Stimulated activated CD4-positive, alpha-beta T cell treated with anti-CD3 and anti-CD28 coated beads, Interleukin-4, amount 100 ng/mL, for 4 hours (primary cell): ENCODE results near the gene SMG5.
"Not testable (repeated sequence)": the region's sequence is repeated elsewhere in the genome, so short reads cannot be mapped to it uniquely, and the experiment has no call there.

Experiments
- DNase-seq, 2 experiments: peaks; one replicate each; pipeline ENCODE4 v3.0.0-alpha.2; 2020

SMG5 gene, protein sequence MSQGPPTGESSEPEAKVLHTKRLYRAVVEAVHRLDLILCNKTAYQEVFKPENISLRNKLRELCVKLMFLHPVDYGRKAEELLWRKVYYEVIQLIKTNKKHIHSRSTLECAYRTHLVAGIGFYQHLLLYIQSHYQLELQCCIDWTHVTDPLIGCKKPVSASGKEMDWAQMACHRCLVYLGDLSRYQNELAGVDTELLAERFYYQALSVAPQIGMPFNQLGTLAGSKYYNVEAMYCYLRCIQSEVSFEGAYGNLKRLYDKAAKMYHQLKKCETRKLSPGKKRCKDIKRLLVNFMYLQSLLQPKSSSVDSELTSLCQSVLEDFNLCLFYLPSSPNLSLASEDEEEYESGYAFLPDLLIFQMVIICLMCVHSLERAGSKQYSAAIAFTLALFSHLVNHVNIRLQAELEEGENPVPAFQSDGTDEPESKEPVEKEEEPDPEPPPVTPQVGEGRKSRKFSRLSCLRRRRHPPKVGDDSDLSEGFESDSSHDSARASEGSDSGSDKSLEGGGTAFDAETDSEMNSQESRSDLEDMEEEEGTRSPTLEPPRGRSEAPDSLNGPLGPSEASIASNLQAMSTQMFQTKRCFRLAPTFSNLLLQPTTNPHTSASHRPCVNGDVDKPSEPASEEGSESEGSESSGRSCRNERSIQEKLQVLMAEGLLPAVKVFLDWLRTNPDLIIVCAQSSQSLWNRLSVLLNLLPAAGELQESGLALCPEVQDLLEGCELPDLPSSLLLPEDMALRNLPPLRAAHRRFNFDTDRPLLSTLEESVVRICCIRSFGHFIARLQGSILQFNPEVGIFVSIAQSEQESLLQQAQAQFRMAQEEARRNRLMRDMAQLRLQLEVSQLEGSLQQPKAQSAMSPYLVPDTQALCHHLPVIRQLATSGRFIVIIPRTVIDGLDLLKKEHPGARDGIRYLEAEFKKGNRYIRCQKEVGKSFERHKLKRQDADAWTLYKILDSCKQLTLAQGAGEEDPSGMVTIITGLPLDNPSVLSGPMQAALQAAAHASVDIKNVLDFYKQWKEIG

DNA sequence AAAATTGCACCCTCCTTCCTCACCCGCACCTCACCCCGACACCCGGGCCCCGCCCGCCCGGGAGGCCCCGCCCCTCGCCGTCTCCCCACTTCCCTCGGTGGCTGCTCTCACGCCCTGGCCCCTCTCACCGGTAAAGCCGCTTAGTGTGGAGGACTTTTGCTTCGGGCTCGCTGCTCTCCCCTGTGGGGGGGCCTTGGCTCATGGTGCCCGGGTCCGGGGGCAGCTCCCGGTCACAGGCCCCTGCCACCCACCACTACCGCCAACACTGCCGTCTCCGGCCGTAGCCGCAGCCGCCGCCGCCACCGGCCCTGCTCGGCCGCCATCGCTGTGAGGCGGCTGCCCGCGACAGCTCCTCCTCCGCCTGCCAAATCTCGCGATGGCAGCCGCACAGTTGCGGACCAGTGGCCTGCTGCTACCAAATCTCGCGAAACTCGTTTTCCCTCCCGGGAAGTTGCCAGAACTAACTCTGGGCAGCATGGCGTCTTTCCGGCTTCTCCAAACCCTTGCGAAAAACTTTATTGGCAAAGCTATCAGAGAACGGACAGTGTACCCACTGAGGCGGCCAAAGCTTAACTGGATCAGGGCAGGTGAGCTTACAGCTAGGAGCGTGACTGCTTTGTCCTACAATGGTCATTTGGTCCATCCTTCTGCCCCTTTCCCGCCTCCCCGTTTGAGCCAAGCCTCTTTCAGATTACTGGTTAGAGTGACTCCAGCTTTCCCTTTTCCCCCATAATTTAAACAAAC lies at the start of gene SMG5:
Gene SMG5 (minus strand): TSS at position 347 of the 744 bp plus-strand sequence. CDS start 145 bp downstream, at position 202.
- peak; percentile 92 to 96 for DNase-seq

DNA sequence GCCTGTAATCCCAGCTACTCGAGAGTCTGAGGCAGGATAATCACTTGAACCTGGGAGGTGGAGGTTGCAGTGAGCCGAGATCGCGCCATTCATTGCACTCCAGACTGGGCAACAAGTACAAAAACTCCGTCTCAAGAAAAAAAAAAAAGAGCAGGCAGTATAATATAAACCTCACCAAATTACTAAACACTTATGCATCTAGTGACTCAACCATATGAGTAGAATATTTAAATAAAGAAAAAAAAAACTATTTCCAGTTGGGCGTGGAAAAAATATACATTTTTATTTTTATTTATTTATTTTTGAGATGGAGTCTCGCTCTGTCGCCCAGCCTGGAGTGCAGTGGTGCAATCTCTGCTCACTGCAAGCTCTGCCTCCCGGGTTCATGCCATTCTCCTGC lies 40.6 kb upstream of the SMG5 start:
- not testable (repeated sequence) for DNase-seq

DNA sequence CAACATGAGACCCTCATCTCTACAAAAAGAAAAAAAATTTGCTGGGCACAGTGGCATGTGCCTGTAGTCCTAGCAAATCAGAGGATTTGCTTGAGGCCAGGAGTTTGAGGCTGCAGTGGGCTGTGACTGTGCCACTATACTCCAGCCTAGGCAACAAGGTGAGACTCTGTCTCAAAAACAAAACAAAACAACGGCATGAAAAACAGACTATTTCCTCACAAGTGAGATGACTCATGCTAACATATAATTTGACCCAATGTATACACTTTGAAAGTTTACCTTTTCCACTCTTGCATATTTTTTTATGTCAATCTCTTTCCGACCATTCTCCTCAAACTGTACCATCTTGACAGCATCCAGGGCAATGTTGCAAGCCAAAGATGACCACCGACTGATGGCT lies 37.9 kb upstream of the SMG5 start:
- DNase-seq = no peak

DNA sequence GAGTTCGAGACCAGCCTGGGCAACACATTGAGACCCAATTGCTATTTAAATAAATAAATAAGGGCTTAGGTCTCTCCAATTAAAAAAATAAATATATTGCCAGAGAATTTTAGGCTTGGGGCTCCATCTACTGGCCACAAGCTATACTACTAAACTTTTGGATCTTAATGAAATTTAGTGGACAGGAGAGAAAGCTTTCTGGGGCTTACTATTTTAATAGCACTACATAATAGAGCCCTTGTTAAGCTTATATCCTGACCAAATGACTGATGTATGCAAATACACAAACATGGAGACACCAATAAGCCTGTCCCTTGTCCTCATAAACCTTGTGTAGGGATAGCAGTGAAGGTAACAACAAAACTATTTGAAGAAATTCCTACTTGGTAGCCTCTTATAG lies 37.0 kb upstream of the SMG5 start:
- no peak for DNase-seq

DNA sequence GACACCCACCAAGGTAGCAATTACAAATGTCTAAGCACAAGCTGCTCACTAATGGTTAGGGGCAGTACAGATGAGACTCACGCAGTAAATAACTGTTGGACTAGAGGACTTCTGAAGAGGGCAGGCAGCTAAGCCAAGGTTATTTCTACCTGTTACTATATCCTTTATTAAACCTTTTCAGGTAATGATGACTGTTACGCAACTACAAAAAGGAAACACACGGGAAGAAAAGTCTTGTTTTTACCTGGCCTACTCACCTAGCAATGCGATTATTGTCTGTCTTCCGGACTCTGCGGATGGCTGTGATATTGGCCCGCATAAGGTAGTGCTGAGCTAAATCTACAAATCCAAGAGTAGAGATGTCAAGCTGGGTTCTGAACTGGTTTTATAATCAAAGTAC lies 34.3 kb upstream of the SMG5 start:
- DNase-seq = no peak

DNA sequence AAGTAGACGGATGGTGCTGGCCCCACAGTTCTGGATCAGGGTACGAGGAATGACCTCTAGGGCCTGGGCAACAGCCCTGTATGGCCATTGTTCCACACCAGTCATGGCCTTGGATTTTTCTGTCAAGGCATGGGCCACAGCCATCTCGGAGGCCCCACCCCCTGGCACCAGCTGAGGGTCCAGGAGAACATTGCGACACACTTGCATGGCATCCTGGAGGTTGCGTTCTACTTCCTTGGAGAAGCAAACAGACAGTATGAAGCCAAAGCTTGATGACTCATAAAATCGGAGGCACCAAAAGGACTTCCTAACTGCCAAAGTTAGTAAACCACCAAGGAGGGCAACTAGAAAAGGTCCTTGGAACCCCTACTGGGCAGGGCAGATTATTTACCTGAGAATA lies 28.3 kb upstream of the SMG5 start:
- no peak for DNase-seq

DNA sequence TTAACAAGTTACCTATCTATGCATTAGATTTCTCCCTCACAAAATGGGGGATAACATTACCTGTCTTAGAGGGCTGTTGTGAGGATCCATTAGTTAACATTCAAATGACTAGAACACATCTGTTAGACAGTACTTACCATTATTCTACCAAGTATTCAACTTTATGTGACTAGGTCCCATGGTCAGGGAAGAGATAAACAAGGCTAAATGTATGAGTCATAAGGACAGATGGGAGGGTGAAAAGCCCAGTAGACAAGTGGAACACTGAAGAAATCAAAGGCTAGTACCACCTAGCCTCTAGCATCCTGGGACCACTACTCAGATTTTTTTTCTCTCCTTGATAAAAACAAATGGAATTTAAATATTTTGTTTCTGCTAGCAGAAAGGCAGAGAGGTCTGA lies 25.5 kb upstream of the SMG5 start:
- DNase-seq = no peak

DNA sequence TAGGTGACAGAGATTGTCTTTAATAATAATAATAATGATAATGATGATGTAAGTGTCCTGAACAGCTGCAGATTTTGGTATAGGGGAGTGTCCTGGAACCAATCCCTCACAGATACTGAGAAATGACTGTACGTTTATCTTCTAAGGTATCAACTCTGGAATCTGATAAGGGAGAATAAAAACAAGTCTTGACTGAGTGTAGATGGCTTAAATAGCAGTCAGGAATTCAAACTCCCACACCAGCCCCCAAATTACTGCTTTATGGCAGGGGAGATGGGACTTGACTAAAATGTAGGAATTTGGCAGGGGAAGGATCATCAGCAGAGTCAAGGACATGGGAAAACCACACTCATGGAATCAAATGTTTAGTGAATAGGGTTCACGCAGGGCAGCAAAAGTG lies 22.6 kb upstream of the SMG5 start:
- DNase-seq = no peak

DNA sequence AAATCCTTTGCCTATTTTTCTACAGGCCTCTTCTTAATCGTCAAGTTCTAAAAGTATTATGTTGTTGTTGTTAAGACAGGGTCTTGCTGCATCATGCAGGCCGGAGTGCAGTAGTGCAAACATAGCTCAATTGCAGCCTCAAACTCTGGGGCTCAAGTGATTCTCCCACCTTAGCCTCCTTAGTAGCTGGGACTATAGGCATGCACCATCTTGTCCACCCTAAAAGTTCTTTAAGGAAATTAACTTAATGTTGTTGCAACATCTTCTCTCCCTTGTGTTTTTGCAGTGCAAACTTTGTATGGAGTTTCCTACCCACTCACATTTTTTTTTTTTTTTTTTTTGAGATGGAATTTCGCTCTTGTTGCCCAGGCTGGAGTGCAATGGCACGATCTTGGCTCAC lies 20.6 kb upstream of the SMG5 start:
- DNase-seq = no peak

DNA sequence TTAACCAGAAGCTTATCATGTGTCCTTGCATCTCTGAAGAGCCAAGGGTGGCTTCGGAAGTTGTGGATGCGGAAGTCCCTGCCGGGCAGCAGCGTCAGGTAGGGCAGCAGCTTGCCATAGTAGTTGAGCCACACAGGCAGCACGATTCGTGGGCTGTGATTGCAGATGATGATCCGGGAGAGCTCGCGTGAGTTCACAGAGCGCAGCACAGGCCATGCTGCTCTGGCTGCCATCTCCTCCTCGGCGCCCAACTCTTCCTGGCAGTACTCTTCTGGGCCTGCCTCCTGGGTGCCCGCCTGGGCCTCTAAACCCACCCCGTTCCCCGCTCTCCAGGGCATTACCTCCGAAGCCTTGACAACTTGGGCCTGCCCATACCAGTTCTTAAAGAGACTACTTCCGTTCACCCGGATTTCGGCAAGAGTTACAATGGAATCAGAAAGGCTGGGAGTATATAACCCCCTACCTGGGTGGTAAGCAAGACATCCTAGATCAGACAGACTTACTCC lies 16.3 kb upstream of the SMG5 start, which contains the start of gene VHLL:
Gene VHLL (minus strand): TSS at position 456 of the 506 bp plus-strand sequence. CDS start 118 bp downstream, at position 338.
- DNase-seq = no peak

DNA sequence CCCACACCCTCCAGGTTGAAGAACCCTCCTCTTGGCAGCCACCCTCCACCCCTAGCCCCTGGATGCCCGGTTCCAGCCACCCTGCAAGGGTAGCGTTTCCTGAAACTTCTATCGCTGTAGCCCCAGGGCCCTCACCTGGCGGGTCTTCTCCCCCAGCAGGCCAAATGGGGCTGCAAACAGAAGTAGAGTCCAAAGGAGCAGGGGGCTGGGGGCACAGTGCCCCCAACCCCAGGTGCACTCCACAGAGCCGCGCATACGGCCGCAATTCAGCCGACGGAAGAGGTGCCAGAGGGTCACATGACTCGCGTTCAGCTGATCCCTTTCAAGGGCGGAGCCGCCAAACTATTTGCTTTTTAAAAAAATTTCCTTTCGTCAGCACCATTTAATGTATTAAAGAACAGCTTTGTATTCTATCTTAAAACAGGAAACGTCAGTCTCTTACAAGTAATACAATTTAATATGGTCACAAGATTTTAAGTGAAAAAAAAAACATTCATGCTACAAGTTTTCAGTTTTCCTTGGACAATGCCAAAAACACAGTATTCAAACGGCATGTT lies 12.8 kb upstream of the SMG5 start, which contains the start of gene GLMP:
Gene GLMP (minus strand): TSS at position 289 of the 557 bp plus-strand sequence. CDS start 34 bp downstream, at position 255.
- peak; percentile 41 for DNase-seq

DNA sequence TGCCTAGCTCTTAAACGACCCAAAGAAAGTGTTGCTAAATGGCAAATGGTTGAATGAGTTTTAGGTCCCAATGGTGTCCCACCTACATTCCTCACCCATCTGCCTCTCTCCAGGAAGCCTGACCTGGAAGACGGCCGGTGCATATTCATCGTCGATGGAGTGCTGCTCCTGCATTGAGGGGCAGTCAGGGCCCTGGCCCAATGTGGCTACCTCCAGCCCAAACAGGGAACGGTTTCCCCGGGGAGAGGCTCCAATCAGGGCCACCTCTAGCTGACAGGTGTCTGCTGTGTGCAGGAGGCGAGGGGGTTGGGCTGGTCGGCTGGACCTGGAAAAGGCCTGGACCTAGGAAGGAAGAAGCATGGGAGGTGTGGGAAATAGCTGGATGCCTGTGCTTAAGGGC lies 11.3 kb upstream of the SMG5 start:
- DNase-seq = no peak

DNA sequence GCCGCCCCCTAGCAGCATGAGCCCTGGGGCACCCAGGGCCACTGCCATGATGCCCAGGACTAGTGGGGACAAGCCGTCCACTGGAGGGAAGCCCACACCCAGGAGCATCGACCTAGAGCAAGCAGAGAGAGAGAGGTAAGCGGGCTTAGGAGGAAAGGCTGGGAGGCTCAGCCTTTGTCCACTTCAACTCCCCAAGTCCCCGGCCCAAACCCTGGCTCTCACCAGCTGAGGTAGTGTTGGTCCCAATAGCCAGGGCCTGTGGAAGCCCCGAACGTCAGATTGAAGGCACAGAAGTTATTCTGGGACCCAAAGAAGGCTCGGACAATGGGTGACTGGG lies 10.4 kb upstream of the SMG5 start:
- DNase-seq = no peak

DNA sequence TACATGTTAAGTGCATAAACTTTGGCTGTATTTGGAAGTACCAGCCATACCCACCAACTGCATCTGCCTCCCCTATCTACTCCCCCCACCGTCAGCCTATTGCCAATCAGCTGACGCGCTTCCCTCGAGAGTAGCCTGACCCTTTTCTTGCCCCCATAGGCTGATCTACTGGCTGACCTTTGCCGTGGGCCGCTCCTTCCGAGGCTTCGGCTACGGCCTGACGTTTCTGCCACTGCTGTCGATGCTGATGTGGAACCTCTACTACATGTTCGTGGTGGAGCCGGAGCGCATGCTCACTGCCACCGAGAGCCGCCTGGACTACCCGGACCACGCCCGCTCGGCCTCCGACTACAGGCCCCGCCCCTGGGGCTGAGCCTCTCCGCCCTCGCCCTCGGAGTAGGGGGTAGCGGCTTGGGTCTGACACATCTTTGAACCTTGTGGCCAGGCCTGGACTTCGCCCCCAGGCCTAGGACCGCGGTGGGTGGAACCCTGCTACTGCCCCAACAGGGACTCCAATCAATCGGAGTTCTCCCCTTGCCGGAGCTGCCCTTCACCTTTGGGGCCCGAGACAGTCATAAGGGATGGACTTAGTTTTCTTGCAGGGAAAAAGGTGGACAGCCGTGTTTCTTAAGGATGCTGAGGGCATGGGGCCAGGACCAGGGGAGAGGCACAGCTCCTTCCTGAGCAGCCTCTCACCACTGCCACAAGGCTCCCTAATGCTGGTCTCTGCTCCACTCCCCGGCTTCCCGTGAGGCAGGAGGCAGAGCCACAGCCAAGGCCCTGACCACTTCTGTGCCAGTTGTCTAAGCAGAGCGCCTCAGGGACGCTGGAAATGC lies 8.8 kb upstream of the SMG5 start:
- peak in 1 of 2 experiments; percentile 18 for DNase-seq

DNA sequence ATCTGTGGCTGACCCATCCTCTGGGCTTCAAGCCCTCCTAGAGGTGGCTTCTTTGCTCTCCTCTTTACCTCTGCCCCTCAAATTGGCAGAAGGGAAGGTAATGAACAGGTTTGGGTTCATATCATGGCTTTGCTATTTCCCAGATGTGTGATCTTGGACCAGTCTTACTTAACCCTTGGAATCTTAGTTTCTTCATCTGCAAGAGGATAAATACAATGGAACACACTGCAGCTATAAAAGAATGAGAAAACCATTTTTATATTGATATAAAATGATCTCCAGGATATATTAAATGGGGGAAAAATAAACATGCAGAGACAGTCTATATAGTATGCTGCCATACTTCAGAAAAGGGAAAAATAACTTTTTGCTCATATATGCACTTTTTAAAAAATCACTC lies 7.2 kb upstream of the SMG5 start:
- DNase-seq = no peak

DNA sequence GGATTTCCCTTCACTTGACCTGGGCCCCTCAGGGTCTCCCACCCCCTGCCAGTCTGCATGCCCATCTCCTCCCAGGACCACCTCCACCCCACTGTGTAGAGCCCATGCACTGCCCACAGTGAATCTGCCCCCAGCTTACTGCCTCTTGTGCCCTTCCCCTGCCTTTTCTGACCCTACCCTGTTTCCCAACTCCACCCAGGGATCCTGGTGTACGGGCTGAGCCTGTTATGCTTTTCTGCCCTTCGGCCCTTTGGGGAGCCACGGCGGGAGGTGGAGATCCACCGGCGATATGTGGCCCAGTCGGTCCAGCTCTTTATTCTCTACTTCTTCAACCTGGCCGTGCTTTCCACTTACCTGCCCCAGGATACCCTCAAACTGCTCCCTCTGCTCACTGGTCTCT lies 3.4 kb upstream of the SMG5 start:
- DNase-seq = no peak

DNA sequence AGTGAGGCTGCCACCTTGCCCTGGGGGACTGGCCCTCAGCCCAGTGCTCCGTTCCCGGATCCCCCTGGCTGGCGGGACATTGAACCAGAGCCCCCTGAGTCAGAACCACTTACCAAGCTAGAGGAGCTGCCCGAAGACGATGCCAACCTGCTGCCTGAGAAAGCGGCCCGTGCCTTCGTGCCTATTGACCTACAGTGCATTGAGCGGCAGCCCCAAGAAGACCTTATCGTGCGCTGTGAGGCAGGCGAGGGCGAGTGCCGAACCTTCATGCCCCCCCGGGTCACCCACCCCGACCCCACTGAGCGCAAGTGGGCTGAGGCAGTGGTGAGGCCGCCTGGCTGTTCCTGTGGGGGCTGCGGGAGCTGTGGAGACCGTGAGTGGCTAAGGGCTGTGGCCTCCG lies 2.8 kb upstream of the SMG5 start:
- DNase-seq = no peak

DNA sequence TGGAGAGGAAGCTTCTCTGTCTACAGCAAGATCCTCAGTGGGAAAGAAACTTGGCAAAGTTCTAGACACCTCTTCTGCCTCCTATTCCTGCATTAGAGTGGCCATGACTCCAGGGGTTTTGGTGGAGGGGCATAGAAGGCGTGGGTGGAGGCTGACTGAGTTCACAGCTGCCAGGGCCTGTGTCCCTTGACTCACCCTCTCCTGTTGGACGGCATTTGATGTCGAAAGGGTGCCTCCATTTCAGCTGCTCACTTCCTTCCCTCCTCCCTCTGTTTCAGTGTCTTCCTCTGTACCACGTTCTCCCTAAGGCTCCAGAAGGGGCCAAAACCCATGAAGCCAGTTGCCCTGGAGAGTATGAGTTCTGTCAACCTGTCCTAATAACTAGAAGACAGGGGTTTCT lies 2.1 kb upstream of the SMG5 start:
- no peak for DNase-seq

DNA sequence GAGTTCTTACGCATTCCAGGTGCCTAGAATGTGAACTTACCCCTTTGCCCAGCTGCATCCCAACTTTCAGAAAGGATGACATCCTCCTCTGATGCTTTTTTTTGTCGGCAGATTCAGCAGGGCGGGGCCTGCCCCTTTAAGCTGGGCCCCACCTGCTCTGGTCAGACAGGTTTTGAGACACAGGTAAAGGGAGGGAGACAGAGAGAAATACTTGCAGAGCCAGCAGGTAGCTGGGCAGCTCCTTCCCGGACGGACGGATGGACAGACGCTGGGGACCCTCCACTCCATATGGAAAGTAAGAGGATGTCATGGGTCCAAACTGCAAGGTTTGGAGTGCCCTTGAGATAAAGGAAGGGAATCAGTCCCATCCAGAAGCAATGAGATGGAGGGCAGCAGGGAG lies 1.5 kb upstream of the SMG5 start, which contains the start of gene TMEM79:
Gene TMEM79 (plus strand): TSS at position 214 of the 400 bp plus-strand sequence. CDS start 902 bp downstream, outside the sequence.
- DNase-seq = no peak

DNA sequence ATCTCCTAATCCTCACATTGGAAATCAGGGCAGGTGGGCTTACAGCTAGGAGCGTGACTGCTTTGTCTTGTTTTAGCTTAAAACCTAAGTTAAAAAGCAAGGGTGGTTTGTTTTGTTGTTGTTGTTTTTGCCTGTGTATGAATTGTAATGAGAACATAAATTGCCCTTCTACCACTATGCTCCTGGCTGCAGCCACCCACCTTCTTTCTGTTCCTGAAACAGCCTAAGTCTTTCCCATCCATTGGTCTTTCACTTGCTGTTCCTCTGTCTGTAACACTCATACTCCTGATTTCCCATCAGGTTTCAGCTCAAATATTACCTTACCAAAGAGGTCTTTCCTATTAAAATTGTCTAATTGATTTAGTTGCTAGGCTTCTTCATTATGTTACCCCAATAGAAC lies 896 bp upstream of the SMG5 start:
- DNase-seq = no peak
